Effector memory CD4-positive, alpha-beta T cell (primary cell): Measurements from ENCODE around the gene MPIG6B.

Experiments used
- DNase-seq, 3 donors: peaks; one replicate each; pipeline ENCODE4 v3.0.0-alpha.2; 2020
- H3K27ac ChIP-seq: 2 replicates; pipeline ENCODE4 v1.7.0; 2013; ENCODE audit warnings: mild to moderate bottlenecking, low read length, moderate library complexity; ENCODE audit not compliant: insufficient read depth, poor library complexity, severe bottlenecking
- H3K27me3 ChIP-seq: replicated peaks from 2 replicates; pipeline ENCODE4 v1.7.0; 2013; ENCODE audit warnings: mild to moderate bottlenecking, low read length; ENCODE audit not compliant: insufficient read depth, control insufficient read depth, poor library complexity, severe bottlenecking
- H3K36me3 ChIP-seq: 2 replicates; pipeline ENCODE4 v1.7.0; 2013; ENCODE audit warnings: mild to moderate bottlenecking, low read length, moderate library complexity; ENCODE audit not compliant: control insufficient read depth, insufficient read depth
- H3K4me1 ChIP-seq: 2 replicates; pipeline ENCODE4 v1.7.0; 2013; ENCODE audit warnings: low read length, mild to moderate bottlenecking; ENCODE audit not compliant: control insufficient read depth, insufficient read depth, poor library complexity, severe bottlenecking
- H3K4me3 ChIP-seq: 2 replicates; pipeline ENCODE4 v1.7.0; 2013; ENCODE audit warnings: low read length, low read depth, mild to moderate bottlenecking; ENCODE audit not compliant: insufficient read depth, poor library complexity, severe bottlenecking
- H3K9me3 ChIP-seq: 2 replicates; pipeline ENCODE4 v1.7.0; 2013; ENCODE audit warnings: mild to moderate bottlenecking, low read length, moderate library complexity; ENCODE audit not compliant: control insufficient read depth

MPIG6B gene

GRCh38 chr6:31750411-31751022, 27.3 kb downstream of the MPIG6B start:
- H3K4me3 ChIP-seq = no peak overlapping the region
- no peaks in the 10 kb centered on the region for H3K9me3 ChIP-seq
- H3K27ac ChIP-seq = no peak overlapping the region
- H3K27me3 ChIP-seq = no peaks in the 10 kb centered on the region
- H3K4me1 ChIP-seq = no peaks in the 10 kb centered on the region
- no peaks in the 10 kb centered on the region for H3K36me3 ChIP-seq
- no peak for DNase-seq

- Histone ChIP-seq H3K36me3 (no peaks in the 10 kb centered on the region), H3K4me3 (no peak overlapping the region), H3K27me3 (no peaks in the 10 kb centered on the region), H3K4me1 (no peaks in the 10 kb centered on the region), H3K27ac (no peak overlapping the region), H3K9me3 (no peaks in the 10 kb centered on the region)
- no peak for DNase-seq
Measured at GRCh38 chr6:31752739-31753319, 29.7 kb downstream of the MPIG6B start.

DNA sequence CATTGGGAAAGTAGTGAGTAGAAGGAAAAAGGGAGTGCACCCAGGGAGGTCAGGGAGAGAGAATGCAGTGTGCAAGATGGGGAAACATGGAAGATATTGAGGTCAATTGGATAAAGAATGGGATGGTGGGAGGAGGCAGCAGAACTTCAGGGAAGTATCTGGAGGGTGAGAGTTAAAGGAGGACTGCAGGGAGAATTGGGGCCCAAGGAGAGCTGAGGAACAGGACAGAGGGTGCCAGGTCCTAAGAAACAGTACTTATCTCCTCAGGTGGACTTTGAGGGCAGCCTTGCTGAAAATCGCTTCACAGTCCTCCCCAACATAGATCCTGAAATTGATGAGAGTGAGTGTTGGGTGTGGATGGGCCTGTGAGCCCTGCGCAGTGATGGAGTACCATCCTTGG, 35.1 kb downstream of the MPIG6B start:
- Histone ChIP-seq H3K27ac (no peak overlapping the region), H3K27me3 (no peaks in the 10 kb centered on the region), H3K4me1 (no peaks in the 10 kb centered on the region), H3K4me3 (no peak overlapping the region), H3K36me3 (peaks cover 7% of the 10 kb centered on the region), H3K9me3 (no peaks in the 10 kb centered on the region)
- DNase-seq = no peak

GRCh38 chr6:31760790-31761189, 37.6 kb downstream of the MPIG6B start:
- no peaks in the 10 kb centered on the region for H3K9me3 ChIP-seq
- no peak overlapping the region for H3K27ac ChIP-seq
- H3K36me3 ChIP-seq = peaks cover 7% of the 10 kb centered on the region
- no peak overlapping the region for H3K4me3 ChIP-seq
- H3K27me3 ChIP-seq = no peaks in the 10 kb centered on the region
- no peak for DNase-seq
- H3K4me1 ChIP-seq = no peaks in the 10 kb centered on the region

GRCh38 chr6:31761343-31761742, 38.2 kb downstream of the MPIG6B start:
- Histone ChIP-seq H3K27ac (no peak overlapping the region), H3K36me3 (peaks cover 7% of the 10 kb centered on the region), H3K9me3 (no peaks in the 10 kb centered on the region), H3K4me3 (no peak overlapping the region), H3K27me3 (no peaks in the 10 kb centered on the region), H3K4me1 (no peaks in the 10 kb centered on the region)
- no peak for DNase-seq

GRCh38 chr6:31762356-31762755, 39.2 kb downstream of the MPIG6B start, which contains the start of gene SAPCD1:
SAPCD1 (plus strand) TSS chr6:31762656; CDS start chr6:31763055, 399 bp downstream.
- Histone ChIP-seq H3K9me3 (no peaks in the 10 kb centered on the region), H3K27ac (no peak within 1 kb of the TSS), H3K4me1 (no peaks in the 10 kb centered on the region), H3K27me3 (no peaks in the 10 kb centered on the region), H3K36me3 (peaks cover 7% of the 10 kb centered on the region), H3K4me3 (no peak within 1 kb of the TSS)
- no peak for DNase-seq

DNA sequence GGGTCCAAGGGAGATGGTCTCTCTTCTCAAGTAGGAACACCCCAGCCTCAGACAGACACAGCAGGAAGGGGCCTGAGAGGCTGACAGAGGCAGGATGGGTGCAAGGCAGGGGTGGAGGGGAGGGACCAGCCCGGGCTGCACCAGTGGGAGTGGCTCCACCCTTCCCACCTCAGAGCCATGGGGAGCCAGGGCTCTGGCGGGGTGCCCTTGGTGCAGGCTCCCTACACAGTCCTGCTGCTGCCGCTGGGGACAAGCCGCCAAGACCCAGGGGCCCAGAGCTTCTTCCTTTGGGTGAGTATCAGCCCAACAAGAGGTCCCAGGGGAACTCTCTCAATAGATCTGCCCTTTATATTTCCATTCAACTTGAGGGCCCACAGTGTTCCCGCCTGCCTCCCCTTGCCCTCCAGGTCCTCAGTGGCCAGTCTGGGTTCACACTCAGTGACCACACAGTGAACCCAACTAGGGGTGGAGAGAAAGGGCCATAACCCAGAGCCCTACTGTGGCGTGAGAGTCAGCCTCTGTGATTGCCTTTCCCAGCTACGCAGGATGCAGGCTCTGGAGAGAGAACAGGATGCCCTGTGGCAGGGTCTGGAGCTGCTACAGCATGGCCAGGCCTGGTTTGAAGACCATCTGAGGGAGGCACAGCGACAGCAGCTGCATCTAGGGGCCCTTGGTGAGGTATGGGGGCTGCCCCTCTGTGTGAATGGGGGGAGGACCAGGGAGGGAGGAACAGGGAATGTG, 39.9 kb downstream of the MPIG6B start:
- no peaks in the 10 kb centered on the region for H3K4me1 ChIP-seq
- peaks cover 7% of the 10 kb centered on the region for H3K36me3 ChIP-seq
- H3K9me3 ChIP-seq = no peaks in the 10 kb centered on the region
- H3K27ac ChIP-seq = no peak overlapping the region
- H3K4me3 ChIP-seq = no peak overlapping the region
- no peak for DNase-seq
- H3K27me3 ChIP-seq = no peaks in the 10 kb centered on the region

- H3K36me3 ChIP-seq = peaks cover 7% of the 10 kb centered on the region
- H3K27ac ChIP-seq = no peak overlapping the region
- no peak overlapping the region for H3K4me3 ChIP-seq
- DNase-seq = no peak
- no peaks in the 10 kb centered on the region for H3K9me3 ChIP-seq
- no peaks in the 10 kb centered on the region for H3K4me1 ChIP-seq
- H3K27me3 ChIP-seq = no peaks in the 10 kb centered on the region
Measured at GRCh38 chr6:31763619-31763940, 40.4 kb downstream of the MPIG6B start.

DNA sequence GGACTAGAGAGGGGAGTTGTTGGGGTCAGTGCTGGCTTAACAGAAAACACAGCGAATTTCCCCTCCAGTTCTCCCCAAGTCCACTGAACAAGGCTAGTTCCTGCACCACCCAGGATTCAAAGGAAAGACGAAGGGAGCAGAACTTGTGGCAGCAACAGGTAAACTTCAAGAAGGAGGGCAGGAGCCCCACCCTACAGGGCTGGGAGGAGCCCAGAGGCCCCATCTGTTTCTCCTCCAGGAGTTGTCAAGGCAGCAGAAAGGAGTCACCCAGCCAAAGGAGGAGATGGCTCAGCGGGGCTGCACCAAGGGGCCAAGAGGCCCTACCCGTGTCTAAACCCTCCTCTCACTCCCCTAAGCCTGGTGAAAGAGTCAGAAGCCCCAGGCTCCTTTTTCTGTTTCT, 41.0 kb downstream of the MPIG6B start:
- no peaks in the 10 kb centered on the region for H3K9me3 ChIP-seq
- H3K27me3 ChIP-seq = no peaks in the 10 kb centered on the region
- no peak overlapping the region for H3K27ac ChIP-seq
- no peak for DNase-seq
- H3K4me3 ChIP-seq = no peak overlapping the region
- H3K4me1 ChIP-seq = no peaks in the 10 kb centered on the region
- H3K36me3 ChIP-seq = peaks cover 7% of the 10 kb centered on the region

- Histone ChIP-seq H3K27ac (no peak overlapping the region), H3K4me3 (no peak overlapping the region), H3K36me3 (peaks cover under 1% of the 10 kb centered on the region), H3K27me3 (no peaks in the 10 kb centered on the region), H3K9me3 (no peaks in the 10 kb centered on the region), H3K4me1 (no peaks in the 10 kb centered on the region)
- no peak for DNase-seq
Measured at GRCh38 chr6:31765559-31765909, 42.4 kb downstream of the MPIG6B start.
